Measurements from ENCODE around the gene MAP1B. TPM values are rescaled to one million over a fixed set of nuclear protein-coding genes. Genes with fewer than 3 reads are reported as not detected.

Gene MAP1B
- total RNA-seq, 1 experiment from 2014 or later = 8.9 TPM

DNA sequence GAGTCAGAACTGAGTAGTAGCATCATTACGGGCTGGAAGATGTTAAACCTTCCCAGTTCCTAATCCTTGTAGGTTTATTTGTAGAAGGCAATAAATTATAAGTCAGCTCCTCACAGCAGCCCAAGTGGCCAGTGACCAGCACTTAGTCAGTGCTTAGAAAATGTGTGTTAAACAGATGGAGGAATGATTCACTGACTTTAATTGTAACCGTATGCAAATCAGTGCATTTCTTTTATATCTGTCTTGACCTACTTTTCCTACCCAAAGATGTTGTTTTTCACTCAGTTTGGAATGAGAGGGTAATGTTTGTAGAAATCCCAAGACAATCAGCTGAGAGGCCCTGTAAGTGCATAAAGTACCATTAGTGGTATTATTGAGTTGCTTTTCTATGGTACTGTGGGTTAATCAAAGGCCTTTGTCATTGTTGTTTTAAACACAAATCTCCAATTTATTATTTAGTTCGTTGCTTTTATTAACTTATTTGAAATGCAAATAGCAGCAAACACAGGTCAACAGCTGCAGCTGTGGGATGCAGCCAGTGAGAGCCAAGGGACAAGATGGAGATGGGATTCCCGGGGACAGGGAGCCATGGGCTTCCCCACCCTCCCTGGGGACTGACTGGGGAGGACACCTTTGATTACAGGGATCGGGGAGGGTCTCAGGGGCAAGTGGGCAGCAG is 49.8 kb downstream of the MAP1B start:
- no peaks in the 10 kb centered on the region for H4K20me1 ChIP-seq (ENCODE audit: insufficient read depth)
- no peaks in the 10 kb centered on the region for H3K36me3 ChIP-seq (ENCODE audit: control insufficient read depth in 1 of 2, insufficient read depth in 2 of 2, low read length in 2 of 2)
- ChIA-PET RAD21 (ENCODE audit: low non-redundant PET in 1 of 2, low total read pairs in 2 of 2, uncharacterized antibody in 2 of 2, unreplicated experiment in 2 of 2) (no interaction called here), CTCF (no interaction called here), POLR2A (no interaction called here)
- TF ChIP-seq, protein P1, sequence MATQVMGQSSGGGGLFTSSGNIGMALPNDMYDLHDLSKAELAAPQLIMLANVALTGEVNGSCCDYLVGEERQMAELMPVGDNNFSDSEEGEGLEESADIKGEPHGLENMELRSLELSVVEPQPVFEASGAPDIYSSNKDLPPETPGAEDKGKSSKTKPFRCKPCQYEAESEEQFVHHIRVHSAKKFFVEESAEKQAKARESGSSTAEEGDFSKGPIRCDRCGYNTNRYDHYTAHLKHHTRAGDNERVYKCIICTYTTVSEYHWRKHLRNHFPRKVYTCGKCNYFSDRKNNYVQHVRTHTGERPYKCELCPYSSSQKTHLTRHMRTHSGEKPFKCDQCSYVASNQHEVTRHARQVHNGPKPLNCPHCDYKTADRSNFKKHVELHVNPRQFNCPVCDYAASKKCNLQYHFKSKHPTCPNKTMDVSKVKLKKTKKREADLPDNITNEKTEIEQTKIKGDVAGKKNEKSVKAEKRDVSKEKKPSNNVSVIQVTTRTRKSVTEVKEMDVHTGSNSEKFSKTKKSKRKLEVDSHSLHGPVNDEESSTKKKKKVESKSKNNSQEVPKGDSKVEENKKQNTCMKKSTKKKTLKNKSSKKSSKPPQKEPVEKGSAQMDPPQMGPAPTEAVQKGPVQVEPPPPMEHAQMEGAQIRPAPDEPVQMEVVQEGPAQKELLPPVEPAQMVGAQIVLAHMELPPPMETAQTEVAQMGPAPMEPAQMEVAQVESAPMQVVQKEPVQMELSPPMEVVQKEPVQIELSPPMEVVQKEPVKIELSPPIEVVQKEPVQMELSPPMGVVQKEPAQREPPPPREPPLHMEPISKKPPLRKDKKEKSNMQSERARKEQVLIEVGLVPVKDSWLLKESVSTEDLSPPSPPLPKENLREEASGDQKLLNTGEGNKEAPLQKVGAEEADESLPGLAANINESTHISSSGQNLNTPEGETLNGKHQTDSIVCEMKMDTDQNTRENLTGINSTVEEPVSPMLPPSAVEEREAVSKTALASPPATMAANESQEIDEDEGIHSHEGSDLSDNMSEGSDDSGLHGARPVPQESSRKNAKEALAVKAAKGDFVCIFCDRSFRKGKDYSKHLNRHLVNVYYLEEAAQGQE (IDR thresholded peaks at IDR 0.05; ENCODE audit: low read depth) = no peak
- DNase-seq (ENCODE audit: low read depth, low spot score) = no peak
- no peaks in the 10 kb centered on the region for H3K9me3 ChIP-seq (ENCODE audit: control insufficient read depth in 1 of 2, insufficient read depth in 1 of 2, low read depth in 1 of 2, low read length in 2 of 2)
- H3K9me2 ChIP-seq (ENCODE audit: insufficient read depth) = no peaks in the 10 kb centered on the region
- no peak overlapping the region for H3K9ac ChIP-seq (ENCODE audit: low read length)
- no peak overlapping the region for H3K4me3 ChIP-seq (replicated peaks in 1 of 2; ENCODE audit: low read depth in 1 of 2, low read length in 2 of 2)
- H3K27me3 ChIP-seq (ENCODE audit: insufficient read depth, low read length) = no peaks in the 10 kb centered on the region
- no peak overlapping the region for H3K4me2 ChIP-seq (ENCODE audit: low read length)
- H3K79me2 ChIP-seq (ENCODE audit: insufficient read depth, low read length) = no peaks in the 10 kb centered on the region
- intact Hi-C loops (cut with micrococcal nuclease) = no loop called here
- ATAC-seq = no peak
- BruUV-seq (replicated peaks) = no TSS peak
- H3K4me1 ChIP-seq (ENCODE audit: control insufficient read depth in 1 of 2, insufficient read depth in 2 of 2, low read length in 2 of 2) = peaks cover 4 to 9% of the 10 kb centered on the region in 2 experiments; a peak in 3 of 4 replicates
- no peak overlapping the region for H2AFZ ChIP-seq (ENCODE audit: low read depth, low read length, poor library complexity, severe bottlenecking)
- no peak overlapping the region for H3K27ac ChIP-seq (ENCODE audit: low read depth, low read length)

- no peaks in the 10 kb centered on the region for H3K9me3 ChIP-seq (ENCODE audit: control insufficient read depth in 1 of 2, insufficient read depth in 1 of 2, low read depth in 1 of 2, low read length in 2 of 2)
- H3K4me3 ChIP-seq (replicated peaks in 1 of 2; ENCODE audit: low read depth in 1 of 2, low read length in 2 of 2) = no peak overlapping the region
- H3K9me2 ChIP-seq (ENCODE audit: insufficient read depth) = no peaks in the 10 kb centered on the region
- no peaks in the 10 kb centered on the region for H3K79me2 ChIP-seq (ENCODE audit: insufficient read depth, low read length)
- ChIA-PET RAD21 (ENCODE audit: low non-redundant PET in 1 of 2, low total read pairs in 2 of 2, uncharacterized antibody in 2 of 2, unreplicated experiment in 2 of 2) (no interaction called here), POLR2A (no interaction called here), CTCF (no interaction called here)
- ATAC-seq = no peak
- H4K20me1 ChIP-seq (ENCODE audit: insufficient read depth) = no peaks in the 10 kb centered on the region
- H3K9ac ChIP-seq (ENCODE audit: low read length) = no peak overlapping the region
- no peak overlapping the region for H3K4me2 ChIP-seq (ENCODE audit: low read length)
- H3K27ac ChIP-seq (ENCODE audit: low read depth, low read length) = no peak overlapping the region
- no TSS peak for BruUV-seq (replicated peaks)
- intact Hi-C loops (cut with micrococcal nuclease) = no loop called here
- DNase-seq (ENCODE audit: low read depth, low spot score) = no peak
- peaks cover 3 to 4% of the 10 kb centered on the region in 2 experiments; a peak in 3 of 4 replicates for H3K4me1 ChIP-seq (ENCODE audit: control insufficient read depth in 1 of 2, insufficient read depth in 2 of 2, low read length in 2 of 2)
- H2AFZ ChIP-seq (ENCODE audit: low read depth, low read length, poor library complexity, severe bottlenecking) = no peak overlapping the region
- H3K36me3 ChIP-seq (ENCODE audit: control insufficient read depth in 1 of 2, insufficient read depth in 2 of 2, low read length in 2 of 2) = no peaks in the 10 kb centered on the region
- no peak for TF ChIP-seq MAX (IDR thresholded peaks at IDR 0.05)
- no peak for TF ChIP-seq ELF1 (IDR thresholded peaks at IDR 0.05; ENCODE audit: borderline replicate concordance, low read depth)
- no peak for TF ChIP-seq ZNF274 (IDR thresholded peaks at IDR 0.05; ENCODE audit: low read depth, low read length)
- TF ChIP-seq EZH2 (IDR thresholded peaks at IDR 0.05) = no peak
- no peaks in the 10 kb centered on the region for H3K27me3 ChIP-seq (ENCODE audit: insufficient read depth, low read length)
Measured at GRCh38 chr5:72157625-72157962, 50.3 kb downstream of the MAP1B start.
